SK-N-SH treated with all-trans-retinoic acid at 6 μM for 48 hours (cell line): Measurements from ENCODE around the gene TMEM200A.
"Not testable (repeated sequence)": the region's sequence is repeated elsewhere in the genome, so short reads cannot be mapped to it uniquely, and the experiment has no call there.

ENCODE experiments used
- ARNTL ChIP-seq: fragments of 450-650 bp; formaldehyde crosslinking; IDR thresholded peaks from 2 replicates; pipeline ENCODE4 v1.5.0; 2020; ENCODE audit warnings: low read depth, mild to moderate bottlenecking, moderate library complexity, borderline replicate concordance
- BACH2 ChIP-seq: fragments of 250-450 bp; sonication (Bioruptor Pico); IDR thresholded peaks from 2 replicates; pipeline ENCODE4 v1.9.0; 2021; ENCODE audit warnings: mild to moderate bottlenecking, borderline replicate concordance
- ESRRG ChIP-seq: fragments of 250-450 bp; sonication (Bioruptor Pico); IDR thresholded peaks from 2 replicates; pipeline ENCODE4 v1.6.1; 2021; ENCODE audit warnings: mild to moderate bottlenecking
- GLIS3 ChIP-seq: fragments of 250-450 bp; sonication (Bioruptor Pico); IDR thresholded peaks from 2 replicates; pipeline ENCODE4 v1.5.0; 2020; ENCODE audit warnings: mild to moderate bottlenecking, moderate library complexity
- PPARA ChIP-seq: fragments of 250-450 bp; sonication (Bioruptor Pico); IDR thresholded peaks from 2 replicates; pipeline ENCODE4 v1.5.0; 2020; ENCODE audit warnings: mild to moderate bottlenecking, borderline replicate concordance
- RARB ChIP-seq: fragments of 250-450 bp; sonication (Bioruptor Pico); IDR thresholded peaks from 2 replicates; pipeline ENCODE4 v1.8.0; 2021; ENCODE audit warnings: mild to moderate bottlenecking, moderate library complexity
- TOX ChIP-seq: fragments of 250-450 bp; sonication (Bioruptor Pico); IDR thresholded peaks from 2 replicates; pipeline ENCODE4 v1.8.0; 2021; ENCODE audit warnings: mild to moderate bottlenecking, moderate library complexity, borderline replicate concordance
- ZC3H10 ChIP-seq: fragments of 250-450 bp; sonication (Bioruptor Pico); IDR thresholded peaks from 2 replicates; pipeline ENCODE4 v1.5.1; 2021; ENCODE audit warnings: mild to moderate bottlenecking, moderate library complexity
- ZFP3 ChIP-seq: fragments of 250-450 bp; sonication (Bioruptor Pico); IDR thresholded peaks from 2 replicates; pipeline ENCODE4 v1.5.0; 2020; ENCODE audit warnings: mild to moderate bottlenecking, moderate library complexity
- ZFP30 ChIP-seq: fragments of 450-650 bp; formaldehyde crosslinking; IDR thresholded peaks from 2 replicates; pipeline ENCODE4 v1.5.0; 2022; ENCODE audit warnings: mild to moderate bottlenecking, moderate library complexity
- ZNF565 ChIP-seq: fragments of 450-650 bp; formaldehyde crosslinking; conservative IDR thresholded peaks from 2 replicates; pipeline ENCODE4 v1.5.0; 2020; ENCODE audit warnings: low read depth, mild to moderate bottlenecking, moderate library complexity
- TF ChIP-seq, protein P1 (sequence below): fragments of 250-450 bp; sonication (Bioruptor Pico); IDR thresholded peaks from 2 replicates; pipeline ENCODE4 v1.5.0; 2020; ENCODE audit warnings: mild to moderate bottlenecking, moderate library complexity
- TF ChIP-seq, protein P2 (sequence below): fragments of 250-450 bp; sonication (Bioruptor Pico); IDR thresholded peaks from 2 replicates; pipeline ENCODE4 v1.8.0; 2020; ENCODE audit warnings: mild to moderate bottlenecking, moderate library complexity, borderline replicate concordance
- TF ChIP-seq, protein P3 (sequence below): fragments of 250-450 bp; sonication (Bioruptor Pico); IDR thresholded peaks from 2 replicates; pipeline ENCODE4 v1.5.1; 2020; ENCODE audit warnings: low read depth, mild to moderate bottlenecking, moderate library complexity

DNA sequence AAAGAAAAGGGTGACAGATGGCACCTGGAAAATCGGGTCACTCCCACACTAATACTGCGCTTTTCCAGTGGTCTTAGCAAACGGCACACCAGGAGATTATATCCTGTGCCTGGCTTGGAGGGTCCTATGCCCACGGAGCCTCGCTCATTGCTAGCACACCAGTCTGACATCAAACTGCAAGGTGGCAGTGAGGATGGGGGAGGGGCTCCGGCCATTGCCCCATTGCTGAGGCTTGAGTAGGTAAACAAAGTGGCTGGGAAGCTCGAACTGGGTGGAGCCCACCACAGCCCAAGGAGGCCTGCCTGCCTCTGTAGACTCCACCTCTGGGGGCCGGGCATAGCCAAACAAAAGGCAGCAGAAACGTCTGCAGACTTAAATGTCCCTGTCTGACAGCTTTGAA lies 19.5 kb upstream of the TMEM200A start:
- not testable (repeated sequence) for TF ChIP-seq ARNTL (CRISPR knock-in tag); RARB (CRISPR knock-in tag); PPARA (CRISPR knock-in tag); GLIS3 (CRISPR knock-in tag); ESRRG; ZNF565 (CRISPR knock-in tag); BACH2 (CRISPR knock-in tag); ZFP30 (CRISPR knock-in tag); ZFP3; ZC3H10 (CRISPR knock-in tag); TOX (CRISPR knock-in tag)
- TF ChIP-seq, protein P1, sequence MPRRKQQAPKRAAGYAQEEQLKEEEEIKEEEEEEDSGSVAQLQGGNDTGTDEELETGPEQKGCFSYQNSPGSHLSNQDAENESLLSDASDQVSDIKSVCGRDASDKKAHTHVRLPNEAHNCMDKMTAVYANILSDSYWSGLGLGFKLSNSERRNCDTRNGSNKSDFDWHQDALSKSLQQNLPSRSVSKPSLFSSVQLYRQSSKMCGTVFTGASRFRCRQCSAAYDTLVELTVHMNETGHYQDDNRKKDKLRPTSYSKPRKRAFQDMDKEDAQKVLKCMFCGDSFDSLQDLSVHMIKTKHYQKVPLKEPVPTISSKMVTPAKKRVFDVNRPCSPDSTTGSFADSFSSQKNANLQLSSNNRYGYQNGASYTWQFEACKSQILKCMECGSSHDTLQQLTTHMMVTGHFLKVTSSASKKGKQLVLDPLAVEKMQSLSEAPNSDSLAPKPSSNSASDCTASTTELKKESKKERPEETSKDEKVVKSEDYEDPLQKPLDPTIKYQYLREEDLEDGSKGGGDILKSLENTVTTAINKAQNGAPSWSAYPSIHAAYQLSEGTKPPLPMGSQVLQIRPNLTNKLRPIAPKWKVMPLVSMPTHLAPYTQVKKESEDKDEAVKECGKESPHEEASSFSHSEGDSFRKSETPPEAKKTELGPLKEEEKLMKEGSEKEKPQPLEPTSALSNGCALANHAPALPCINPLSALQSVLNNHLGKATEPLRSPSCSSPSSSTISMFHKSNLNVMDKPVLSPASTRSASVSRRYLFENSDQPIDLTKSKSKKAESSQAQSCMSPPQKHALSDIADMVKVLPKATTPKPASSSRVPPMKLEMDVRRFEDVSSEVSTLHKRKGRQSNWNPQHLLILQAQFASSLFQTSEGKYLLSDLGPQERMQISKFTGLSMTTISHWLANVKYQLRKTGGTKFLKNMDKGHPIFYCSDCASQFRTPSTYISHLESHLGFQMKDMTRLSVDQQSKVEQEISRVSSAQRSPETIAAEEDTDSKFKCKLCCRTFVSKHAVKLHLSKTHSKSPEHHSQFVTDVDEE (CRISPR knock-in tag): not testable (repeated sequence)
- TF ChIP-seq, protein P2, sequence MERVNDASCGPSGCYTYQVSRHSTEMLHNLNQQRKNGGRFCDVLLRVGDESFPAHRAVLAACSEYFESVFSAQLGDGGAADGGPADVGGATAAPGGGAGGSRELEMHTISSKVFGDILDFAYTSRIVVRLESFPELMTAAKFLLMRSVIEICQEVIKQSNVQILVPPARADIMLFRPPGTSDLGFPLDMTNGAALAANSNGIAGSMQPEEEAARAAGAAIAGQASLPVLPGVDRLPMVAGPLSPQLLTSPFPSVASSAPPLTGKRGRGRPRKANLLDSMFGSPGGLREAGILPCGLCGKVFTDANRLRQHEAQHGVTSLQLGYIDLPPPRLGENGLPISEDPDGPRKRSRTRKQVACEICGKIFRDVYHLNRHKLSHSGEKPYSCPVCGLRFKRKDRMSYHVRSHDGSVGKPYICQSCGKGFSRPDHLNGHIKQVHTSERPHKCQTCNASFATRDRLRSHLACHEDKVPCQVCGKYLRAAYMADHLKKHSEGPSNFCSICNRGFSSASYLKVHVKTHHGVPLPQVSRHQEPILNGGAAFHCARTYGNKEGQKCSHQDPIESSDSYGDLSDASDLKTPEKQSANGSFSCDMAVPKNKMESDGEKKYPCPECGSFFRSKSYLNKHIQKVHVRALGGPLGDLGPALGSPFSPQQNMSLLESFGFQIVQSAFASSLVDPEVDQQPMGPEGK (CRISPR knock-in tag): not testable (repeated sequence)
- TF ChIP-seq, protein P3, sequence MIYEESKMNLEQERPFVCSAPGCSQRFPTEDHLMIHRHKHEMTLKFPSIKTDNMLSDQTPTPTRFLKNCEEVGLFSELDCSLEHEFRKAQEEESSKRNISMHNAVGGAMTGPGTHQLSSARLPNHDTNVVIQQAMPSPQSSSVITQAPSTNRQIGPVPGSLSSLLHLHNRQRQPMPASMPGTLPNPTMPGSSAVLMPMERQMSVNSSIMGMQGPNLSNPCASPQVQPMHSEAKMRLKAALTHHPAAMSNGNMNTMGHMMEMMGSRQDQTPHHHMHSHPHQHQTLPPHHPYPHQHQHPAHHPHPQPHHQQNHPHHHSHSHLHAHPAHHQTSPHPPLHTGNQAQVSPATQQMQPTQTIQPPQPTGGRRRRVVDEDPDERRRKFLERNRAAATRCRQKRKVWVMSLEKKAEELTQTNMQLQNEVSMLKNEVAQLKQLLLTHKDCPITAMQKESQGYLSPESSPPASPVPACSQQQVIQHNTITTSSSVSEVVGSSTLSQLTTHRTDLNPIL (CRISPR knock-in tag): not testable (repeated sequence)
